Fibroblast of peridontal ligament (primary cell): ENCODE measurements around the gene LRRC59.

Experiments
- DNase-seq: peaks from one replicate; pipeline ENCODE4 v3.0.0-alpha.2; 2010; ENCODE audit errors: extremely low read depth

The LRRC59 gene

GRCh38 chr17:50362661-50363060, 34.7 kb downstream of the LRRC59 start:
- no peak for DNase-seq

- DNase-seq, result peak; percentile 78
Observed at GRCh38 chr17:50361561-50362480, 35.5 kb downstream of the LRRC59 start.

GRCh38 chr17:50360486-50361115, 36.7 kb downstream of the LRRC59 start:
- no peak for DNase-seq

GRCh38 chr17:50359998-50360461, 37.3 kb downstream of the LRRC59 start:
- DNase-seq, result no peak

- DNase-seq, result no peak
Observed at GRCh38 chr17:50359005-50359699, 38.2 kb downstream of the LRRC59 start.

- no peak for DNase-seq
Observed at GRCh38 chr17:50358177-50358576, 39.1 kb downstream of the LRRC59 start.

GRCh38 chr17:50356892-50357510, 40.3 kb downstream of the LRRC59 start:
- DNase-seq, result no peak

GRCh38 chr17:50356418-50356817, 40.9 kb downstream of the LRRC59 start:
- DNase-seq, result no peak

- no peak for DNase-seq
Observed at GRCh38 chr17:50355701-50356341, 41.5 kb downstream of the LRRC59 start.

- DNase-seq, result no peak
Observed at GRCh38 chr17:50355336-50355700, 42.0 kb downstream of the LRRC59 start.

- DNase-seq, result no peak
Observed at GRCh38 chr17:50354776-50355175, 42.5 kb downstream of the LRRC59 start.

- no peak for DNase-seq
Observed at GRCh38 chr17:50354198-50354597, 43.1 kb downstream of the LRRC59 start.

- no peak for DNase-seq
Observed at GRCh38 chr17:50353600-50354195, 43.6 kb downstream of the LRRC59 start.

GRCh38 chr17:50352693-50353599, 44.4 kb downstream of the LRRC59 start:
- no peak for DNase-seq

- DNase-seq, result no peak
Observed at GRCh38 chr17:50352072-50352692, 45.1 kb downstream of the LRRC59 start.

GRCh38 chr17:50350733-50351132, 46.6 kb downstream of the LRRC59 start:
- no peak for DNase-seq

GRCh38 chr17:50349243-50349600, 48.1 kb downstream of the LRRC59 start:
- DNase-seq, result no peak

- DNase-seq, result peak; percentile 34
Observed at GRCh38 chr17:50348522-50349242, 48.6 kb downstream of the LRRC59 start.

GRCh38 chr17:50347894-50348291, 49.4 kb downstream of the LRRC59 start:
- DNase-seq, result no peak
